Measurements from ENCODE around the gene TTC22.

Gene TTC22

DNA sequence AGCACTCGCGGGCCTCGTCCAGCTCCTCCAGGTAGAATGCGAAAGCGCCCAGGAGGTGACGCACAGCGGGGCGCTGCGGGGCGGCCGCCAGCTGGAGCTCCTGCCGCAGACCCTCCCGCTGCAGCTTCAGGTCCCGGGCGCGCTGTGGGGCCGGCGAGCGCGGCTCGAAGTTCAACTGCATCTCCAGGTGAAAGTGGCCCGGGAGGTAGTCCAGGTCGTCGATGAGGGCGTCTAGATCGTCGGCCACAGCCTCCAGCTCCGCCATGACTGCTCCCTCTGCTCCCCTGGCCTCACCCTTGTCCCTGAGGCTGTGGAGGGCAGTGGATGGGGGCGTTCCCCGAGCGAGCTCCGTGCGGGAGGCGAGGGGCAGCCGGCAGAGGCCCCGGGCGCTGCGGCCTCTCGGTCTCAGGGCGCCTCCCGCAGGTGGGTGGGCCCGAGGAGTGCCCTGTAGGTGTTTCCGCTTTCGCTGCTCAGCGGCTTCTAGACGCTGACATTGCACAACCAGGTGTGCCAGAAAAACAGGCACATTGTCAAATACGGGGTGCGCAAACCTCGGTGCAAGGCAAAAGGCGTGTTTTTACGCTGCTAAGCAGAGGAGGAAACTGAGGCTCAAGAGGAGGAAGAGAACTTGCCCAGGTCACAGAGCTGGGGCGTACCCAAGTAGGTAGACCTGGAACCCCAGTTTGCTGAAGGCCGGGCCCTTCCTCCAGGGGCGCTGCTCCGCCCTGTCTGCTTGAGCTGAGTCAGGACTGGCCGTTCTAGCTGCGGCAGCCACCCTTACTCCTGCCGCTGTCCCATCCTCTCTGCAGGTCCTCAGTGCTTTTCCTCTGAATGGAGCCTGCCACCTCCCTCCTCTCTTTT lies at the start of gene TTC22:
Gene TTC22 (minus strand): TSS at position 425 of the 861 bp plus-strand sequence. CDS start 160 bp downstream, at position 265.
- peak; percentile 23 for DNase-seq

DNA sequence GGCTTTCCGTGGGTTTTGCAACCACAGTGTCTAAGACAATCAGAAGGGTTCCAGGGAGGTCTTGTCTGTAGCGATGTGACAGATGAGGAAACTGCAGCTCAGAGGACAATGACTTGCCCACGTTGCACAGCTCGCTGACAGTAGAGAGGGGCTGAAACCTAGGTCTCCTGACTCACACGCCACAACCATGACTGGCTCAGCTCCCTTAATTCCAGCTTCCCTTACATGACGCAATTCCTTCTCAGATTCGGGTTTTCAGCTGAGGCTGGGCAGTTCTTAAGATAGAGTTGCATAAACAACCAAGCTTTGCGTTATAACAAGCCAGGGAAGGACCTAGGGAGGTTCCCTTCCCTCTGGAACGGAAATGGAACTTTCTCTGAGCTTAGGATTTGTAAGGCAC lies 49.6 kb upstream of the TTC22 start:
- DNase-seq: peak; percentile 79

DNA sequence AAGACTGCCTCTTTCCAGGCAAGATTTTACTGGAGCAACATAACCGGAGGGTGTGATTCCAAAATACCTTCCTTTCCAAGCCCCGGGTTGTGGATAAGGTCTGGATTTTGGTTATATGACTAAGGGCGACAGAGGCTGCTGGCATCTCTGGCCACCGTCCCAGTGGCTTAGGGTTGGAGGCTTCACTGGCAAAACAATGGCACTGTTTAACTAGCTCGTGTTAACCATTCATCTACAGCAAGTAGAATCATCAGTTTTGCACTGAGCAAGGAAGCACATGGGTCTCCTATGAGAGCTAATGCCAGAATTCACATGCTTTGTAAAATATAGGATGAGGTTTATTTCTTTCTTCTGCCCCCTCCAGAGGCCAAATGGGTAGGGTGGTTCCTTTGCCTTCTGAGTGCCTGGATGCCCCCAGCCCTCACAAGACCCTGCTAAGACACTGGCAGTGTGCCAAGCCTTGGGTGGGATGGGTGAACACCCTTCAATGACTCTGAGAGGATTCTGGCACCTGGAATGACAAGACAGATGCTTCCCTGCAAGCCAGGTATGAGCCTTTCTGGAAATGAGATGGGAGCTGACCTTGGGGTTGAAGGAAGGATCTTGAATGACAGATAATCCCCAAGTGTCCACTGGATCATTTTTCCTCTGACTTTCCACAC lies 49.1 kb upstream of the TTC22 start:
- DNase-seq: no peak

DNA sequence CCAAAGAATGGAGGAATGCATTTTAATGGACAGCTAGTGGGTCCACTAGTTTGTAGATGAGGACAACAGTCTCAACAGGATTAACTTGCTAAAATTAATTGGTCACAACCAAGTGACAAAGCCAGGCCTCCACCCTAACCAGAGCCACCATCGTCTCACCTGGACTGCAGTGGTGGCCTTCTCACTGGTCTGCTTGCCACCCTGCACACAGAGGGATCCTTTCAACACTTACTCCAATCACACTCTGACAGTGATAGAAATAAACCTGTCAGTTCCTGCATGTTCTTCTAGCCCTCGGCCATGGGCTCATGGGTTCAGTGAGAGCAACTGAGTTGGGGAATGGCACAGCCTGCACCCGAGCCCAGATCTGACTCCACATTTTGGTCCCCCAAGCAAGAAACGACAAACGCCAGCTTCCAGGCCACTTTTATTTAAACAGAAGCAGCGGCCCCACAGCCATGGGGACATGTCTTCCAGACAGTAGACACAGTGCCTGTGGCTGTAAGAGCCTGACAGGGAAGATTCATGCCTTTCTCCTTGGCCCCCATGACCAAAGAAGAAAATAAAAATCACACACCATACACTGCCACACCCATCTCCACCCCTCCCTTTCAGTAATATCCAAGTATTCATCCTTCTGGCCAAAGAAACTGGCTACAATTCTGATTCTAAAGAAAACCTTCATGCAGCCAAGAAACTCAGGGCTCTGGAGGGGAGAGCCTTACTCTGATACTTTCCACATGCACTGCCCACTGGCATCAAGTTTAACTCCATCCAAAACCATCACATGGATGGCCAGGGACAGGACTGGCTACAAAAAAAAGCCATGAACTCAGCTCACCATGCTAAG lies 48.3 kb upstream of the TTC22 start:
- no peak for DNase-seq

DNA sequence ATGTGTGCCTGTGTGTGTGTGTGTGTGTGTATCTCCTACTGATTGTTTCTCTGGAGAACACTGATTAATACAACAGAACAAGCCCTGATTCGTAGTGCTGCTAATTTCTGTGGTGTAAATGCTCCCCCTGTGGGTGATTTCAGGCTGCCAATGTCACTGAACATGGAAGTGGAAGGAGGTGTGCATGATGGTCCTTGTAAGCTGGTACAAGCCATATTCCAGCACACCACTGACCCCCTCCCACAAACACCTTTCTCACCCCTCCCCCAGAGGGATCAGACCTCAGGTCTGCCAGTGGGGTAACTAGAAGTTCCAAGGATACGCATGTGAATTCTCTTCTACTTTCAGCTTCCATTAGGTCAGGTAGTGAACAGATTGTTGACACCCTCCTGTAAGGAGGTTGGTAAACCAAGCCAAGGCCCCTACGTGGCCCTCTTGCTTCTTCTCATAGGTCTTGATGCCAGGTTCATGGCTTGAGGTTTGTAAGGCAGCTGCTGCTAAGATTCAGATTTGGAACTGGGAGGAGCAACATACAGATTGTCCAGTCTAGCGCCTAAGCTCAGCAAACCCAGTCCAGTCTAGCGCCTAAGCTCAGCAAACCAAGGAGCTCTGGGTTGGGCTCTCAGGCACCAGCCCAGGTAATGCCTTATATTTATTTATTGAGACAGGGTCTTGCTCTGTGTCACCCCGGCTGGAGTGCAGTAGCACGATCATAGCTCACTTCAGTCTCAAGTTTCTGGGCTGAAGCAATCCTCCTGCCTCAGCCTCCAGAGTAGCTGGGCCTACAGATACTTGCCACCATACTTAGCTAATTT lies 47.2 kb upstream of the TTC22 start:
- no peak for DNase-seq

DNA sequence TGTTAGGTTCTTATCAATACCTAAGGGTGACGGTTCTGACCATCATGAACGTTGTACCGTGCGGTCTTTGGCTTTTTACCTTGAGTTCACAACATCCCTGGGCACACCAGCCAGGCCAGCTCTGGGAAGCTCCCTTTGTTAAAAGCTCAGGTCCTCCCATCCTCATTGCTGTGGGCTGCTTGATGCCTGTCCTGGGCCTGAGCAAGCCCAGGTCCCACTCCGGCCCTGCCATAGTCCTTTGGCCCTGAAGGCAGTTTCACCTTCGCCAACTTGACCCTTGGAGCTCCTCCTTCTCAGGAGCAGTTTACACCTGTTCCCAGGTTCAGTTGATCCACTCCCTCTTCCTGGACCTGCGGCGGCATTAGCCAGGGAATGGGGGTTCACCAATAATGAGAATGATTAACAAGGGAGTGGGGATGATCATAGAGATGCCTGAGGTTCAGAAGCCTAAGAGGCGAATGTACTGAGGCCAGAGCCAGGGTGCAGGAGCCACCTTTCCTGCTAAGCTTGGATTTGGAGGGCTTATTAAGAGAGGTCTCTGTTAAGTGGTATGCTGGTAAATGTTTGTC lies 45.7 kb upstream of the TTC22 start:
- DNase-seq: no peak

DNA sequence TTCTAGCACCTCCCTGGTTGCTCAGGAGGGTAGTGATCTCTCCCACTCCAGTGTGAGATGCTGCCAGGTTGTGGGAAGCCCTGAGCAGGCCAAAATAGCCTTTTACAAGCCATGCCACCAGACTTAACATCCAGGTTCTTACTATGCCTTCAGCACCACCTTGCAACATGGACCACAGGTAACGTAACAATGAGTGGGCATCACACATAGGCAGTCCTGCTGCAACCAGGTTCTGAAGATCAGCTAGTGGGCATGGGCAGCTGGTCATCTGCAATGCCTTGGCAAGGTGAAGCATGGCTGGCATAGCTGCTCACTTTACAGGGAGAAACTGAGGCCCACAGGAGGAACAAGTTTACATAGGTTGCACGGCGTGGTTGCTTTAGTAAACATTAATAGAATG lies 45.2 kb upstream of the TTC22 start:
- DNase-seq: no peak

DNA sequence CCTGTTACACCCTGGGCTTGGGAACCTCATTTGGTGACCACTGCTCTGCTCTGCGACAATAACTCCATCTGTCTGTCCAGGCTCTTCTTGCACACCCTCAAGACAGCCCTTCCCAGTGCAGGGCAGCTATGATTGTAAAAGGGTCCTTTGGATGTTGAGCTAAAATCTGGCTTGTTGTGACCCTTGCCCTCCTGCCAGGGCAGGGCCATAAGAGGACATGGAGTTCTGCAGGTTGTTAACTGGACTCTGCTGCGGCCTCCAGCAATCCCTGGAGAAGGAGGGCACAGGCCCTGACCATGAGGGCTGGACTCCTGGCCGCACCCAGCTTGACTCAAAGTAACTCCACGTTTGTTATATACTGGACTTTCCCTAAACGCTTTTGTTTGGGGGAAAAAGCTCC lies 44.6 kb upstream of the TTC22 start:
- DNase-seq: no peak

DNA sequence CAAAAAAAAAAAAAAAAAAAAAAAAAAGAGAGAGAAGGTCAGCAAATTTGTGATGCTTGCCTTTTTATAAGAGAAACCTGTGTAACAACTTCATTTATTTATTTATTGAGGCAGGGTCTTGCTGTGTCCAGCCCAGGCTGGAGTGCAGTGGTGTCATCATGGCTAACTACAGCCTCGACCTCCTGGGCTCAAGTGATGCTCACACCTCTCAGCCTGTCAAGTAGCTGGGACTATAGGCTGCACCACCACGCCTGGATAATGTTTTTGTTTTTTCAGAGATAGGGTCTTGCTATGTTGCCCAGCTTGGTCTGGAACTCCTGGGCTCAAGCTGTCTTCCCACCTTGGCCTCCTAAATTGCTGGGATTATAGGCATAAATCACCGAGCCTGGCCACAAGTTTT lies 43.4 kb upstream of the TTC22 start:
- no peak for DNase-seq

DNA sequence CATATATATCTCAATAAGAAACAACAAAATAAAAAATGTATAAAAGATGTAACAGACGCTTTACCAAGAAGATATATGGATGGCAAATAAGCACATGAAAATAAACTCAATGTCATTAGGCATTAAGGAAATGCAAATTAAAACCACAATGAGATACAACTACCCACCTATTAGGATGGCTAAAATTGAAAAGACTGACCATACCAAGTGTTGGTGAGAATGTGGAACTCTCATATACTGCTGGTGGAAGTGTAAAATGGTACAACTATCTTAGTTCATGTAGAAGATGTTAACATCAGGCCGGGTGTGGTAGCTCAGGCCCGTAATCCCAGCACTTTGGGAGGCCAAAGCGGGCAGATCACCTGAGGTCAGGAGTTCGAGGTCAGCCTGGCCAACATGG lies 42.3 kb upstream of the TTC22 start:
- DNase-seq: no peak

DNA sequence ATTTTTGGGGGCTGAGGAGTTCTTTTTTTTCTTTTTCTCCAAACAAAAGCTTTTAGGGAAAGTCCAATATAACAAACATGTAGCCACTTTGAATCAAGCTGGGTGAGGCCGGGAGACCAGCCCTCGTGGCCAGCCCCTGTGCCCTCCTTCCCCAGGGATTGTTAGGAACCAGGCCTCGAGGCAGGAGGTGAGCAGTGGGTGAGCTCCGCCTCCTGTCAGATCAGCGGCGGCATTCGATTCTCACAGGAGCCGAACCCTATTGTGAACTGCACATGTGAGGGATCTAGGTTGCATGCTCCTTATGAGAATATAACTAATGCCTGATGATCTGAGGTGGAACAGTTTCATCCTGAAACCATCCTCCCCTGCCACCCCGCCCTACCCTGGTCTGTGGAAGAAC lies 41.8 kb upstream of the TTC22 start:
- DNase-seq: no peak

DNA sequence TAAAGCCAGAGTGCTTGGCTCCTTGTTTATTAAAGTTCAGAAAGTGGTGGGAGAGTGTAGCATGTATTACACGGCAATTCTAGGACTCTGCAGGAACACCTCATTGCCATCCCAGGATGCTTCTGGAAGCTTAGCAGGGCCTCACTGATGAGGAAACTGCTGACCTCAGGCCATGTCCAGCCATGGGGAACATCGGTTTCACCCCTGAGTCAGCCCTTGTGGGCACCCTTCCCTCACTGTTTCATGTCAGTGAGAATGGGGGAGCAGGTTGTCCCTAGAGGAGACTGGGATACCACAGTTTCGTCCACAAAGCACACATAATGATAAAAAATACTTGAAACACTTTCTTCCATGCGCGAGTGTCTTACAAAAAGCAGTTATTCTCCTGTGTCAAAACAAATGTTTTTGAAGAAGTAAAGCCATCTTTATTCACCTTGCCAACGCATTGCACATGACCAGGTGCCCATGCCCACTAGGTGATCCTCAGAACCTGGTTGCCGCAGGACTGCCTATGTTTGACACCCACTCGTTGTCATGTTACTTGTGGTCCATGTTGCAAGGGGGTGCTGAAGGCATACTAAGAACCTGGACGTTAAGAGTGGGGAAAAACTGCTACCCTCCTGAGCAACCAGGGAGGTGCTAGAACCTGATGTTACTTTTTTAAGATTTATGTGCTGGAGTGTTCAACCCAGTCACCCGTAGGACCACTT lies 41.2 kb upstream of the TTC22 start:
- DNase-seq: no peak

DNA sequence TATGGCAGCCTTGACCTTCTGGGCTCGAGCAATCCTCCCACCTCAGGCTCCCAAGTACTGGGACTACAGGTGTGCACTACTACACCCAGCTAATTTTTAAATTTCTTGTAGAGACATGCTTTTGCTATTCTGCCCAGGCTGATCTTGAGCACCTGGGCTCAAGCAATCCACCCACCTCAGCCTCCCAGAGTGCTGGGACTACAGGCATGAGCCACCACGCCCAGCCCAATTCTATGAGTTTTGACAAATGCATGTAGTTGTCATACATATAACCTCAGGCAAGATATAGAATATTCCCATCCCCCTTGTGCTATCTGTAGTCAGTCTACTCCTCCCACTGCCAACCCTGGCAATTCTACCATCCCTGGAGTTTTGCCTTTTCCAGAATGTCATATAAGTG lies 38.7 kb upstream of the TTC22 start:
- no peak for DNase-seq

DNA sequence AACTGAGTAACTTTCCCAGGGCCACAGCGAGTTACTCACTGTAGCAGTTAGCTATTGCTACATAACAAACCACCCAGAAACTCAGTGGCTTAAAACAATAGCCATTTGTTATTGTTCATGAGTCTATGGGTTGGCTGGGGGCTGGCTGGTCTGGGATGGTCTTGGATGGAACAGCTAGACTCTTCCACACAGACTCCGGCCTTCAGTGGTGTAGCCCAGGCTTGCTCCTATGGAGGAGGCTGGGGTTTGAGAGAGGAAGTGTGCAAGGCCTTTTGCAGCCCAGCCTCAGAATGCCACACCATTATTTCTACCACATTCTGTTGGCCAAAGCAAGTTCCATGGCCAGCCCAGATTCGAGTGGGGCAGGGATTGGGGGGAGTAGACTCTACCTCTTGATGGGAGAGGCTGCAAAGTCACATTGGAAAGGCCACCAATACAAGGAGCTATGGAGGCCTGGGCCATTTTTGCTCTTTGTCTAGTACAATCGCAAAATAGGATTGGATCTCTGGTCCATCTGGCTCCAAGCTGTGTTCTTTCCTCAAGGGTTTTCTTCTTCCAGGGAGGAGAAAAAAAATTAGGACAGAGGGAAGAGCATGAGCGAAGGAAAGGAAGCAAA lies 37.5 kb upstream of the TTC22 start:
- no peak for DNase-seq

DNA sequence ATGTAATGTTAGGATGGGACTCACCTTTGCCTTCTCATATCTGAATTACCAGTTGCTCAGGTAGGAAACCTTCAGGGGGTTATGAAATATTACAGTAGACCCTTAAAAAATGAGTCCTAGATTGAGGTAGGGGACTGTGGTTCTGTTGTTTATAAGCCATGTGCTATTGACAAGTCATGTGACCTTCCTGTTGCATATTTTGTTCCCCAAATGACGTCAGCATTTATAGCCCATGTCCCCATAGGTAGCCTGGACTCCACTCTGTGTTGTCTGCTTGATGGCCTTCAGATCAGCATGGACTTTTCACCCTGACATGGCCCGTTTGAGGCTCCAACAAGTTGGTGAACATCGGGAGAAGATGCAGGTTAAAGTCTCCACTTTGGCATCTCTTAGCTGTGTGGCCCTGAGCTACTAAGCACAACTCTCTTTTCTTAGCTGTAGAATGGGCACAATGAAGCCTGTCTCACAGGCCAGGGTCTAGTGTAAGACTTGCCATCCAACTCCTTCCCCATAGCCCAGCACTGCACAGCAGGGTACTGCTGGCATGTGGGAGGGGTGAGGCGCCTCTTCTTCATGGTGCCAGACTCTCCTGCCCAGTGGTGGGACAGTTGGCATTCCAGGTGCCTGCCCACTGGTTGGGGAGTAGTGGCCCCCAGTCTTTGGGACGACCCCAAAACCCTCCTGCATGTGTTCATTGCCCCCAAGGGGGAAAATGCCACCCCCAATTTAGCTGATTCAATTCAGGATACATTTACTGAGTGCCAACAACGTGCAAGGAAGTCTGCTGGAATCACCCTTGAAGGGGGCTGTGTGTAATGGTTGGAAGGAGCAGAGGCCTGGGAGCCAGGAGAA lies 36.1 kb upstream of the TTC22 start:
- DNase-seq: no peak

DNA sequence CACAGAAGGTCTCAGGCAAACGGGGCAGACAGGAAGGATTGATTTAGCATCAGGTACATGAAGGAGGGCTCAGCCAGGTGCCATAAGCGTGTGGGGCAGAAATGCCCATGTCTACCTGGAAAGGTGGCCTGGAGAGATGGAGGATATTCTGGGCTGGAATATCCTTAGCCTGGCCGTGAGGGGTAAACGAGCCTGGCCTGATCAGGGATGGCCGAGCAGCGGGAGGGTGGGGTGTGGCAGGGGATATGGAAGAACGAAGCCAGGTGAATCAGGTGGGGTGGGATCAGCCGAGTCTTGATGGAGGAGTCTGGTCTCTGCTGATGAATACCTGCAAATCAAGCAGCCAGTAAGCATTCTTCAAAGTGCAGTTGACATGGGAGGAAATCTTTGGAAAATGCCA lies 35.5 kb upstream of the TTC22 start:
- no peak for DNase-seq

DNA sequence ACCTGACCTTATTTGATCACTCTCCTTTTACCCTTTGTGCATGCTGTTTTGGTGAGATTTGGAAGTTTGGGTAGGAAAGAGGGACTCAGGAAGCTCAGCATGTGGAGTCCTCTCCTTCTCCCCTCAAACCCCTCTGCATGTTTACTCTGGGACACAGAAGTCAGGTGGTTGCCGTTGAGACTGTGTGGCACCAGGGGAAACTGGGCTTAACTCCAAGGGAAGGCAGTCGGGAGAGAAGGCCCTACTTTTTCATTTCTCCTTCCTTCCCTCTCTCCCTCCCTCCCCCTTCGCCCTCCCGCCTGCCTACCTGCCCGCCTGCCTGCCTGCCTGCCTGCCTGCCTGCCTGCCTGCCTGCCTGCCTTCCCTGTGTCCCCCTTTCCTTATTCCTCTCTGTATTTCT lies 34.8 kb upstream of the TTC22 start:
- DNase-seq: no peak

DNA sequence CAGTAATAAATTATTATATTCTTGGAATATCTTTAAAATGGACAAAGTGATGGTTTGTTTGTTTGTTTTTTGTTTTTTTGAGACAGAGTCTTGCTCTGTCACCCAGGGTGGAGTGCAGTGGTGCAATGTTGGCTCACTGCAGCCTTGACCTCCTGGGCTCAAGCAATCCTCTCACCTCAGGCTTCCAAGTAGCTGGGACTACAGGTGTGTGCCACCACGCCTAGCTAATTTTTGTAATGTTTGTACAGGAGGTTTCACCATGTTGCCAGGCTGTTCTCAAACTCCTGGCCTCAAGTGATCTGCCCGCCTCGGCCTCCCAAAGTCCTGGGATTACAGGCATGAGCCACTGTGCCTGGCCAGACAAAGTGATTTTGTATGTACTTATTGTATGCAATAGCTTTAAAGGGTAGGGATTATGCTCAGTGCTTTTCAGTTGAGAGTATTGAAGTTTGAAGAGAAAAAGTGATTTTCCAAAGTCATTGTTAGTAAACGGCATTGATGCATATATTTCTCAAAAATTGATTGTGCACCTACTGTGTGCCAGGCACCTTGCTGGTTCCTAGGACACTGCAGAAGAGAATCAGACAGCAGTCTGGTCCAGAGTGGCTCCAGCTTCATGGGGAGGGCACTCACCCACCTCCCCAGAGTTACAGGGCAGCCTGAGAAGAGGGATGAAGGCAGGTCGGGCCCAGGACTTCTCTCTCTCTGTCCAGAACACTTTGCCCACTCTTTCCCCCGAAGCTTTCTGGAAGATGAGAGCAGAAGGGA lies 34.2 kb upstream of the TTC22 start:
- no peak for DNase-seq

DNA sequence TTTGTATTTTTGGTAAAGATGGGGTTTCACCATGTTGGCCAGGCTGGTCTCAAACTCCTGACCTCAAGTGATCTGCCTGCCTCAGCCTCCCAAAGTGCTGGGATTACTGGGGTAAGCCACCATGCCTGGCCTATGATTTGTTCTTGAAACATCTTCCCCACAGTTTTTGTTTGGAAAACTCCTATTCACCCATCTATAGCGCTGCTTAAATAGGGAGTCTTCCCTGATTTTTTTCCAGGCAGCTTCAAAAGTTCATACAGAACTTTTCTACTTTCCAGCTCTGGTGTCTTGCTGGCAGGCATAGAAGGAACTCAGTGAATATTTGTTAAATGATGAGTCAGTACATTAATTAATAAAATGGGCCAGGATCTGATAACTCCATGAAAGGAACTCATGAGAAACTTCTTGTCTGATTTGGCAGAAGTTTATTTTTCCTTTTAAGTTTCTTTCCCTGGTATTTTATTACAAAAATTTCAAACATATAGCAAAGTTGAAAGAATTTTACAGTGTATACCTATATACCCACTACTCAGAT lies 33.0 kb upstream of the TTC22 start:
- no peak for DNase-seq
